Epidermal melanocyte (primary cell): ENCODE measurements around the gene ZDHHC24.
"Not testable (repeated sequence)": the region's sequence is repeated elsewhere in the genome, so short reads cannot be mapped to it uniquely, and the experiment has no call there.

Experiments used
- DNase-seq: peaks from one replicate; pipeline ENCODE4 v3.0.0; 2011; ENCODE audit warnings: low spot score; ENCODE audit not compliant: insufficient read length

Gene ZDHHC24

GRCh38 chr11:66546368-66546965 lies 619 bp upstream of the ZDHHC24 start, which contains the start of gene ACTN3:
Gene ACTN3 (plus strand): TSS chr11:66546903. CDS start chr11:66546938, 35 bp downstream.
- no peak for DNase-seq

DNA sequence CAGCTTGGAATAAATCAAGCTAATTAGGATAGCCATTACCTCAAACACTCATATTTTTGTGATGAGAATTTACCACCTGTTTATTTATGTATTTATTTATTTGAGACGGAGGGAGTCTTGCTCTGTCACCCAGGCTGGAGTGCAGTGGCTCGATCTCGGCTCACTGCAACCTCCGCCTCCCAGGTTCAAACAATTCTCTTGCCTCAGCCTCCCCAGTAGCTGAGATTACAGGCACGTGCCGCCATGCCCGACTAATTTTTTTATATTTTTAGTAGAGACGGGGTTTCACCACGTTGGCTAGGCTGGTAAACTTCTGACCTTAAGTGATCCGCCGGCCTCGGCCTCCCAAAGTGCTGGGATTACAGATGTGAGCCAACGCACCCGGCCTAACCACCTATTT lies 896 bp downstream of the ZDHHC24 start:
- DNase-seq, result not testable (repeated sequence)

GRCh38 chr11:66543263-66544107 lies 2.4 kb downstream of the ZDHHC24 start:
- no peak for DNase-seq

DNA sequence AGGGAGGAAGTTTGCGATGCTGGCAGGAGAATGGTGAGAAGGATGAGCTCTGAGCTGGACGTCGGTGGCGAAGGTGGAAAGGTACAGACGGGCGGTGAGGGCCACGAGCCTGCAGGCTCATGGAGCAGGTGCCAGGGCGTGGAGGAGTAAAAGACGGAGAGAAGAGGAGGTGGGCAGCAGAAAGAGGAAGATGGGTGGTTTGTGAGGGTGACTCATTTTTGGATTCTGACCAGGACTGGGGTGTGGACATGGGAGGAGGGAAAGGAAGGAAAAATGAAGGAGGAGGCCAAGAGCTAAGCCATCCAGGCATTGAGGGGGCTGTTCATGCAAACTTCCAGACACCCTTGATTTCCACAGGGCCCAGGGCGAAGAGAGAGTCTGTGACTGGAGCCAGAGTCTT lies 3.5 kb downstream of the ZDHHC24 start:
- no peak for DNase-seq

DNA sequence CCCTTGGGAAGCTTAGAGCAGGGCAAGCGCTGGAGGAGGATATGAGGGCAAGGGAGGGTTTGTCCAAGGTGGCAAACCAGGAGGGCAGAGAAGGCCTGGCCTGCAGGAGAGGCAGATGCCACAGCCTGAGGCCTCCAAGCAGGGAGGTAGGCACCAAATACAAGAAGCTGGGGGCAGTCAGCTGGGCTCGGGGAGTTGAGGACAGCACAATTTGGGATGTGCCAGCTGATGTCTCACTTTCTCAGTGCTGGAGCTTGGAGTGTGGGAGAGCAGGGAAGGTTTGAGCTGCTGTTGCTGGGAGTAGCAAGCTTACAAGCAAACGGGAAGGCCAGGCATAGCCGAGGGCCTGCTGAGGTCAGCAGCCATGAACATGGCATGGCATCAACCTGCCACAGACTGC lies 4.0 kb downstream of the ZDHHC24 start:
- DNase-seq, result no peak

DNA sequence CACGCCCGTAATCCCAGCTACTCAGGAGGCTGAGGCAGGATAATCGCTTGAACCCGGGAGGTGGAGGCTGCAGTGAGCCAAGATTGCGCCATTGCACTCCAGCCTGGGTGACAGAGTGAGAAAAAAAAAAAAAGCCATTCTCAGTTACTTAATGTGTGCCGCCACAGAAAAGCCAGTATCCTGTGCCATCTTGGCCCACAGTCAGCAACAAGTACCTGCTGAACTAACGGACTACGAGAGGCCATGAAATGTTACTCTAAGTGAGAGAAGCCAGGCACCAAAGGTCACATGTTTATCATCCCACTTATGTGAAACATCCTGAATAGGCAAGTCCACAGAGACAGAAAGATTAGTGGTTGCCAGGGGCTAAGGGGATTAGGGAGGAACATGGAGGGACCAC lies 5.2 kb downstream of the ZDHHC24 start:
- not testable (repeated sequence) for DNase-seq

GRCh38 chr11:66539870-66540213 lies 6.0 kb downstream of the ZDHHC24 start:
- DNase-seq, result no peak

DNA sequence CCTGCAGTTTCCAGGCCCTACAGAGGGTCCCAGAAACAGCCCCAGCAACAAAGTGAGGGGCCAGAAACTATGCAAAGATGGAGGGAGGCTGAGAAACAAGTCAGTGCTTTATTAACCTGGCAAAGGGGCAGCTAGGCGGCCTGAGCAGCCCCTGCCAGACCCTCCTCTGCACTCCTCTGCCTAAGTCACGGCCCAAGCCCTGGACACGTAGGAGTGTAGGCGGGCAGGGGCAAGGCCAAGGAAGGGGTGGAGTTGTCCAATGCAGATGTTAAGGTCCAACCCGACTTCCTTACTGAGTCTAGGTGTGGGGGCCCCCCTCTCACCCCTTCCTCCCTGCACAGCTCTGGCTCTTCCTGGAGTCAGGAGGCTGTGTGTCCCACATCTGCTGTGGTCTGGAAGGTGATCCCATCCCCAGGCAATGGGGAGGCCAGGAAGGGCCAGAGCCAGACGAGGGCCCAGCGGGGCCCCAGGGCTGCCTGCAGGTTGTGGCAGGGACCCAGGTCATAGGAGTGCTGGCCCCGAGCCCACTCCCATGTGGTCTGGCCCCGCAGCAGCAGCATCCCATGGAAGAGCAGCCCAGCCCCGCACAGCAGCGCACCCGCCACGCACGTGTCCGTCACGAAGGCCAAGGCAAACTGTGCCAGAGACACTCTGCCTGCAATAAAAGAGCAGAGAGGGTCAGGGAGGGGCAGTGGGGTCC lies 6.5 kb downstream of the ZDHHC24 start:
- DNase-seq, result no peak

GRCh38 chr11:66532784-66533183 lies 13.1 kb downstream of the ZDHHC24 start:
- no peak for DNase-seq

GRCh38 chr11:66531841-66532240 lies 14.0 kb downstream of the ZDHHC24 start:
- no peak for DNase-seq

DNA sequence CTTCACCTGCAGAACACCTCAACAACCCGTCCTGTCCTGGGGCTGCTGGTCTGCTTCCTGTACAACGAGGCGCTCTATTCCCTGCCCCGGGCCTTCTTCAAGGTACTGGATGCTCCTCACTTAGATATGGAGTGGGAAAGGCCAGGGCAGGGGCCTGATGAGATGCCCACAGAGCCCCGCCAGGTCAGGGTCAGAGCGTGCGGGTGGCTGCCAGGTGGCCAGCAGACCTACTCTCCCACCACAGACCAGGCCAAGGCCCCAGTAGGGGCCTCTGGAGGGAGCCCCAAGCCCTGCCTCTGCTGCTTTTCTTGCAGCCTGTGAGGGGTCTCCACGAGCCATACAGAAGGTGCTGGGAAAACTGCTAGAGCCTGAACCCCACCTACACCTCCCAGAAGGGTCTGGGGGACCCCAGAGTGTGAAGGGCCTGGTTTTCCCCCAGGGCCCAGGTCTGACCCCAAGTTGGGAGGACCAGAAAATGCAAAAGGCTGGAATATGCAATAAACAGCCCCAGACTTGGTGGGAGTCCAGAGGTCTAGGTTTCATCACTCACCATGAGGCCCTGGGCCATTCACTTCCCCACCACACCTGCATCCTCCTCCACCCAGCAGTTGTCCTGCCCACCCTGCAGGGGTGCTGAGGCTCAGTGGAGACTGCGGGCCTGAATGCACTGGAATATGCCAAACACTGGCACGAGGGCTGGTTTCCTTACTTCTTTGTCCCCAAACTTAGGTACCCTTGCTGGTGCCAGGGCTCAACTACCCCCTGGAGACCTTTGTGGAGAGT lies 14.7 kb downstream of the ZDHHC24 start:
- DNase-seq, result no peak

GRCh38 chr11:66529655-66530054 lies 16.2 kb downstream of the ZDHHC24 start:
- no peak for DNase-seq

DNA sequence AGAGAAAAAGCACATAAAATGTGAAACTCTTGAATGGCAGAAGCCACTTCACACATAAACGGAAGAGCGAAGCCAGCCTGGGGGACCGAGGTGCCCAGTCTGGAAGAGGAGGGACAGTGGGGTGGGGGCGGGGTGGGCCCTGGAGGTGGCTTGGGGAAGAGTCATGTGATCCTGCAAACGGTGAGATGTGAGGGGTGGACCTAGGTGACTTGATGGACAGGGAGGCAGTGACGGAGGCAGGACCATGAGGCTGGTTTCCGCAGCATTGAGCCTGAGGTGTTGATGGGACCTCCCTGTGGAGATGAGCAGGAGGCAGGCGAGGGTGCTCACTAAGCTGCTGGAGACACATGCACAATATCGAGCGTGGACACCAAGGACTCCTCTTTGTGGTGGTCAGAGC lies 16.8 kb downstream of the ZDHHC24 start:
- DNase-seq, result no peak

DNA sequence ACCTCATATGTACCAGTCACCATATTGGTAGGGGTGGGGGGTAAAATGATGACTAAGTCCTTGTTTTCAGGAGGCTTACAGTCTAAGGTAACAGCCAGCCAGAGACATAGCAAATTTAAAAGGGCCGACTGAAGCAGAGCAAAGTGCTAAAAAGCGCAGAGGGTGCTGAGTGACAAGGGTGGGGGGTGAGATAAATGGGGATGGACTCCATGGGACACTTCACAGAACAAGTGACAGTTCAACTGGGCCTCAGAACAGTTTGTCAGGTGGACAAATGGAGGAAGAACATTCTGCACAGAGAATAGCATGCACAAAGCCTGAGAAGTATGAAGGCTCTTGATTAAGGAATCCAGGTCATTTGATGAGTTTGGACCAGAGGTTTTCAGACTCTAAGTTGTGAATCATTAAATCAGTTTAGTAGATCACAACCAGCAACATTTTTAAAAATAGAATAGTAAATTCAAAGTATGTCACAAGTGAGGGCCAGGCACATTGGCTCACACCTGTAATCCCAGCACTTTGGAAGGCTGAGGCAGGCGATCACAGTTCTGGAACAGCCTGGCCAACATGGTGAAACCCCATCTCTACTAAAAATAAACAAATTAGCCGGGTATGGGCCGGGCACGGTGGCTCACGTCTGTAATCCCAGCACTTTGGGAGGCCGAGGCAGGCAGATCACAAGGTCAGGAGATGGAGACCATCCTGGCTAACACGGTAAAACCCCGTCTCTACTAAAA lies 21.4 kb downstream of the ZDHHC24 start:
- no peak for DNase-seq

- DNase-seq, result no peak
Measured at GRCh38 chr11:66523611-66524010, 22.2 kb downstream of the ZDHHC24 start.

DNA sequence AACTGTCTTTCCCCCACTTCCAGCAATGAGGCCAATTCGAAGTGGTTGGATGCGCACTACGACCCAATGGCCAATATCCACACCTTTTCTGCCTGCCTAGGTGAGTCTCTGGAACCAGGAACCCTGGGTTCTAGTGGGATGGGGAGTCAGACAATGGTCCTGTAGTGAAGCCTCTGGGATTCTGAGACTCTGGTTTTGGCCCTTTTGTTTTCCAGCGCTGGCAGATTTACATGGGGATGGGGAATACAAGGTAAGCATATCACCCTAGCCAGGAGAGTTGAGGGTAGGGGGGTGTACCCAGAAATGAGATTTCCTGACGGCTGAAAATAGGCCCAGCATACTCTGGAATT lies 34.9 kb downstream of the ZDHHC24 start:
- DNase-seq, result no peak

DNA sequence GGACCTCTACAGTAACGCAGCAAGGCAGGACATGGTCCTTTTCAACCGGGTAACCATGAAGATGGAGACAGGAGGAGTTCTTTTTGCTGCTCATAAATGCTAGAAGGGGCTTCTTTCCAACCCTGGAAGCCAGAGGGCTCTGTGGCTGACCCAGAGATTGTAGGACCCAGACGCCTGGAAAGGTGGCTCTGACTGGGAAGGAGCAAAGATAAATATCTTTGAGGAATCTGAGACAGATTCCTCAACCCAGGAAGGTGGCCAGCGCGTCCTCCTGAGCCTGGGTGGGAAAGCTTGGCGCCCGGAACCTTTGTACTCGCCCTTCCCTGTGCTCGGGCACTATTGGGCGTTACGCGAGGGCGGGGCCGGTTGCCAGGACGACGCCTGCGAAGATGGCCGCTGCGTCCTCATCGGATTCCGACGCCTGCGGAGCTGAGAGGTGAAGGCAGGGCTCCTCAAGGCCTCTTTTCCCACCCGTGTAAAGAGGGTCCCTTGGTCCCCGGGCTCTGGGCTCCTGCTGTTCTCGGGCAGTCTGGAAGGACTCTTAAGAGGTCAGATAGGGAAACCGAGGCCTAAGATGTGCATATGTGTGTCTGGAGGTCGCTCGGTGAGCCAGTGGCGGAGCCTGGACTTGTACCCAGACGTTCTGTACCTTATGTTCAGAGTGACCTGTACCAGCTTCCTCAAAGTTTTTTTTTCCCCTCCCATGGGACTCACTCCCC lies 35.4 kb downstream of the ZDHHC24 start, which contains the start of gene BBS1:
Gene BBS1 (plus strand): TSS at position 365 of the 719 bp plus-strand sequence. CDS start 25 bp downstream, at position 390.
- DNase-seq, result peak; percentile 91

GRCh38 chr11:66509131-66509561 lies 36.7 kb downstream of the ZDHHC24 start:
- DNase-seq, result no peak

DNA sequence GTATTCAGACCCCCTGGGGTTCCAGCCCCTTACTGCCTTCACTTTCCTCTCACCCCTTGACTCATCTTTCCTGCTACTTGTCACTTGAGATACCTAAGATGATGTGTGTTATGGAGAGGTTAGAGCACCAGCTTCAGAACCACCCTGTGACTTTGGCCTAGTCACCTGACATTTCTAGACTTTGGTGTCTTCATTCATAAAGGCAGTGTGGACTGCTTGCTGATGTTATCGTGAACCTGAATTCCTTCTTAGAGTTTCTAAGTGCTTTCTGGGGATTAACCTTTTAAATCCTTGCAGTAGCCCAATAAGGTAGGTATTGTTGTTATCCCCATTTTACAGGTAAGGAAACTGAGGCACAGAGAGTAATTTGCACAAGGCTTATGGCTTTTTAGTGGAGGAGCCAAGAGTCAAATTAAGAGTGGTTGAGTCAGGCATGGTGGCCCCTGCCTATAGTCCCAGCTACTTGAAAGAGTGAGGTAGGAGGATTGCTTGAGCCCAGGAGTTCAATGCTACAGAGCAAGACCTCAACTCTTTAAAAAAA lies 40.5 kb downstream of the ZDHHC24 start:
- DNase-seq, result no peak

- no peak for DNase-seq
Measured at GRCh38 chr11:66498506-66498905, 47.3 kb downstream of the ZDHHC24 start.
